Cardiac septum (tissue), 1 donor: Measurements from ENCODE around the gene TULP3. TPM values are rescaled to one million over a fixed set of nuclear protein-coding genes. Genes with fewer than 3 reads are reported as not detected.
"Not testable (repeated sequence)": the region's sequence is repeated elsewhere in the genome, so short reads cannot be mapped to it uniquely, and the experiment has no call there.

Source experiments
- DNase-seq: peaks from one replicate; pipeline ENCODE4 v3.0.0-alpha.2; 2020; ENCODE audit warnings: low spot score
- intact Hi-C: fragments of 100-400 bp; cut with DNase I; formaldehyde crosslinking; loops from one replicate; pipeline ENCODE4 v1.14.0; 2022
- long read RNA-seq: library from polyadenylated mRNA; unstranded; transcript quantifications from one replicate; pipeline ENCODE4 v2.0.0, GENCODE V29; 2021
- total RNA-seq: library from RNA; stranded (reverse); fragmentation: NEBNext Ultra II Directional; extraction: Animal tissue kit (Norgen Biotek cat#: 25700); gene quantifications from one replicate; pipeline ENCODE4 v1.2.1, GENCODE V29; 2021
- donor health status: DM: no; HTN: no; CAD: no.

The TULP3 gene, protein sequence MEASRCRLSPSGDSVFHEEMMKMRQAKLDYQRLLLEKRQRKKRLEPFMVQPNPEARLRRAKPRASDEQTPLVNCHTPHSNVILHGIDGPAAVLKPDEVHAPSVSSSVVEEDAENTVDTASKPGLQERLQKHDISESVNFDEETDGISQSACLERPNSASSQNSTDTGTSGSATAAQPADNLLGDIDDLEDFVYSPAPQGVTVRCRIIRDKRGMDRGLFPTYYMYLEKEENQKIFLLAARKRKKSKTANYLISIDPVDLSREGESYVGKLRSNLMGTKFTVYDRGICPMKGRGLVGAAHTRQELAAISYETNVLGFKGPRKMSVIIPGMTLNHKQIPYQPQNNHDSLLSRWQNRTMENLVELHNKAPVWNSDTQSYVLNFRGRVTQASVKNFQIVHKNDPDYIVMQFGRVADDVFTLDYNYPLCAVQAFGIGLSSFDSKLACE
- 6.2 TPM for total RNA-seq
- long read RNA-seq, partial matches to known transcripts, result 1 of 6 reads
- long read RNA-seq, other reads (novel, unspliced or antisense), result 2 of 6 reads

DNA sequence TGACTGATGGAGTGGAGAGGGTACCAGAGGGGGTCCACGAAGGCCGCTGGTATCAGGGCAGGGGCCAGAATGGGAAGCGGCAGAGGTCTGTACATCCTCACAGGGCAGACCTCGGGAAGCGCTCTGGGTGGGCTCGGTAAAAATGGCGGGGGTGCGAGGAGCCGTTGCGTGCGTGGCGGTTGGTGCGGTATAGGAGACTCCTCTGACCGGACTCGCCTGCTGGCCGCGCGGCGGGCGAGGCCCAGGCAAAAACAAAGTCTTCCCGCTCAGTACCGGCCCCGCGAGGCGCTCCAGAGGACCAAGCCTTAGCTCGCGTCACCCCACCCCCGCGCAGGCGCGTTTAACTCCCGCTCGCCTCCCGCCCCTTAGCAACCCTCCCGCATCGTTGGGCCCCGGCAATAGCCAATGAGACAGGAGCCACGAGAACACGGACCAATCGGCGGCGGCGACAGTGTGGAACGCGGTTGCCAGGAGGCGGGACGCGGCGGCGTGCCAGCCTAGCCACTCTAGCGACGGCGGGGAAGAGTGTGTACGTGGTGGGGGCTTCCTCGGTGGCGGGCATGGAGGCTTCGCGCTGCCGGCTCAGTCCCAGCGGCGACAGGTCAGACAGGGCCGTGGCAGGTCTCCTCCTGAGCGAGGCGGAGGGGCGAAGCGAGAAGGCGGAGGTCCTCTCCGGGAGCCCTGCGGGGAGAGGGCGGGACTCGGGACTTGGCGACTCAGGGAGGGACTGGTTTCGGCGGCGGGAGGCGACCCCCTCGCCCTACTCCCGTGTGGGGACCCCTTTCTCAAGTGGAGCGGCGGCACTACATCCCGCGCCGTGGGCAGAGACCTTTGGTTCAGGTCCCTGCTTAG is at the start of gene TULP3:
Gene TULP3 (plus strand): TSS at position 504 of the 852 bp plus-strand sequence. CDS start 57 bp downstream, at position 561.
- peak; percentile 99 for DNase-seq
- intact Hi-C loops, result loop anchor here (5.0 kb wide), 1 partner anchor 67 kb away; the partner anchor contains the start of gene TEAD4

DNA sequence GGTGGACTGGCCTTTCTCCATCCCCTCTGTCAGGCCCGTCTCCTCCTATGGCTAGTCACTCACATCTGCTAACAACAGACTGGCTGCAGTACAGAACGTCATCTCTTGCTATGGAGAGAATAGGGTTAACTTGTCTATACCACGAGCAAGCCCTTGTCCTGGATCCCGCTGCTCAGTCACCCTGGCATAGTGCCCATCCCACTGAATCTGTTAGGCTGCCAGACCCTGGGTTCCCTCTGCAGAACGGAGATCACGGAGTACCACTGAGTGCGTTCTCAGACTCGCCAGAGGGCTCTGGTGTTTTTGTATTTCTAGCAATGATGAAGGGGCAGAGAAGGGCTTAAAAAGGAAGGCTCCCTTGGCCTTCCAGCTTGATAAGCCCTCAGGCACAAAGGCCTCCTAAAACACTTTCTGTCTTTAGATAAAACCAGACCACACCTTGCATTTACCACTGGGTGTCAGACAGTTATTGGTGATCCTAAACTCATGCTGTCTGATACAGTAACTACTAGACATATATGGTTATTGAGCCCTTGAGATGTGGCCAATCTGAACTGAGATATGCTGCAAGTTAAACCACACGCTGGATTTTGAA is 49.5 kb upstream of the TULP3 start:
- no peak for DNase-seq
- intact Hi-C loops, result no loop called here

- intact Hi-C loops, result no loop called here
- DNase-seq, result no peak
Observed at GRCh38 chr12:2842948-2843347, 47.7 kb upstream of the TULP3 start.

DNA sequence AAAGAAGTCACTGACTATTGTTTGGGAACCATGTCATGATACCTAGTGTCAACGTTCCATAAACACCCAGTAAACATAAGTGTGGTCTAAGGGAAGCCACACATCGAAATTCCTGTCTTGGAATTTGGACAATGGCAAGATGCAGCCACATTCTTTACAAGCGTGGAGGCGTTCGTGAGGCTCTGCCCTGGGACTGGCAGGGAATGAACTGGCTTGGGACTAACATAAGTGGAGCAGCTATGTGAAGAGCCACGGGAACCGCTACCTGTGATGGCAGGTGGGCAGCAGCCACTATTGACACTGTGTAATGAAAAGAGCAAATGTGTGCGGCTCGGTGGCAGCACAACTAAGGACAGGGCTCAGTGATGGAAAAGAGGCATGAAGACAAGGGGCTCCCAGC is 45.9 kb upstream of the TULP3 start:
- intact Hi-C loops, result no loop called here
- no peak for DNase-seq

- no peak for DNase-seq
Observed at GRCh38 chr12:2845280-2845679, 45.4 kb upstream of the TULP3 start.

DNA sequence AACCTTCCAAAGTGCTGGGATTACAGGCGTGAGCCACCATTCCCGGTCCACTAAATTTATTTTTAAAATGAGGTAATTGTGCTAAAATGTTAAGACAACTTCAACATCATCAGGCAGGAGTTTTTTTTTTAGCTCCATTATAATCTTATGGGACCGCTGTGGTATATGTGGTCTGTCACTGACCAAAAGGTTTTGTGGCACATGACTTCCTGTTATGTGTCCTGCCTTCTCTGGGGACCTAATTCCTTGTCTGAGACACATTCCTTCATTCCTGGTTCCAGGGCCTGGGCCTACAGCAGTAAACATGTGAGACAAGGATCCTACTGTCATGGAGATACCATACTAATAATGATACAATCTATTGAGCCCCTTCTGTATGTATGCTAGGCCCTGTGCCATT is 38.8 kb upstream of the TULP3 start:
- no peak for DNase-seq
- intact Hi-C loops, result loop anchor here (2.0 kb wide), 1 partner anchor 189 kb away; no protein-coding TSS in a partner anchor

More at GRCh38 chr12:2845280-2845679, 45.4 kb upstream of the TULP3 start:
- intact Hi-C loops, result no loop called here

- intact Hi-C loops, result loop anchor here (2.0 kb wide), 1 partner anchor 187 kb away; no protein-coding TSS in a partner anchor
- peak; percentile 91 for DNase-seq
Observed at GRCh38 chr12:2853626-2854025, 37.1 kb upstream of the TULP3 start.

GRCh38 chr12:2854669-2855453 is 35.8 kb upstream of the TULP3 start:
- intact Hi-C loops, result no loop called here
- no peak for DNase-seq

DNA sequence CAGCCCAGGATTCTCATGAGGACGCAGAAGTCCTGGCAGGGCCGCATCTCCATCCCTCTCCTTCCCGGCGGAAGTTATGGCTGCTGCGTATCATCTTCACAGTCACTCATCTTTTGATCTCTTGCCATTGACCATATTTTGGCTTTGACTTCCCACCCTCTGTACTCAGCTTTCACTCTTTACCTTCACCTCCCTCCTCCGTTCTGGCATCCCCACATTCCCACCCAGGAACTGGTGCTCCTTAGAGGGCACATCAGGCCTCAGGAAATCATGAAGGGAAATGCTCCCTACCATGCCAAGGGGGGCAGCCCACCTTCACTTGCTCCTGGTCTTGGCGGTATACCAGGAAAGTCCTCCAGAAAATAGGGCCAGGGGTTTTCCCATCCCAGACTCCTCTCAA is 35.1 kb upstream of the TULP3 start:
- intact Hi-C loops, result no loop called here
- DNase-seq, result no peak

DNA sequence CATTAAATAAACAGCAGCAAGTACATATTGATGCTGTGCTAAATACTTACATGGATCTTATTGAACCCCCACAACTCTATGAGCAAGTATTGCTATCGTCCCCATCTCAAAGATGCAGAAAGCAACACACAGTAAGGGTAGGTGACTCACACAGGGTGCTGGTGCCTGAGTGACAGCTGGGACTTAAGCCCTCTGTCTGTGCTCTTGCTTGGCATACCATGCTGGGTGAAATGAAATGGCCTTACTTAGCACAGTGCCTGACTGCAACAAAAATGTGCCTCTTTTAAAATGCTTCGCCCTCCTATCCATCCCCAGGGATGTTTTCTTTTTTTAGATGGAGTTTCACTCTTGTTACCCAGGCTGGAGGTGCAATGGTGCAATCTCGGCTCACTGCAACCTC is 34.6 kb upstream of the TULP3 start:
- intact Hi-C loops, result no loop called here
- no peak for DNase-seq

GRCh38 chr12:2857021-2857431 is 33.7 kb upstream of the TULP3 start, which contains the start of gene TEX52:
Gene TEX52 (minus strand): TSS chr12:2857039. CDS start chr12:2857026, 13 bp downstream.
- DNase-seq, result no peak
- intact Hi-C loops, result no loop called here

GRCh38 chr12:2857576-2857975 is 33.1 kb upstream of the TULP3 start:
- DNase-seq, result no peak
- intact Hi-C loops, result no loop called here

DNA sequence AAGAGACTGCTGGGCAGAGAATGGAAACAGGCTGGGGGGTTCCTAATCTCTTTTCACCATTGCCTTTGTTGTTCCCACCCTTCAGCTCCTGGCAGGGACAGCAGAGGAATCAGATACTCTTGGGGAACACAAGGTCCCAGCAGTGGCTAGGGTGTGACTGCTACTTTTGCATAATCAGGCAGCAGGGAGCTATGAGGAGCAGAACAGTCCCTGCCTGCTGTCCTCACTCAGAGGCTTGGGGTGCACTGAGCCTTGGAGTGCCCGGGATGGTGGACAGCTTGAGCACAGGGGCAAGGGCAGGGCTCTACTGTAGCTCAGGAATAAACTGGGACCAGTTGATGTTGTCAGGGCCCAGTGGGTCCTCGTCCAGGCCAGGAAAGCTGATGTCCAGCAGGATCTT is 32.4 kb upstream of the TULP3 start:
- no peak for DNase-seq
- intact Hi-C loops, result no loop called here

GRCh38 chr12:2858944-2859421 is 31.7 kb upstream of the TULP3 start:
- intact Hi-C loops, result no loop called here
- DNase-seq, result no peak

GRCh38 chr12:2860170-2860569 is 30.5 kb upstream of the TULP3 start:
- intact Hi-C loops, result no loop called here
- no peak for DNase-seq

- intact Hi-C loops, result no loop called here
- DNase-seq, result no peak
Observed at GRCh38 chr12:2862876-2863275, 27.8 kb upstream of the TULP3 start.

DNA sequence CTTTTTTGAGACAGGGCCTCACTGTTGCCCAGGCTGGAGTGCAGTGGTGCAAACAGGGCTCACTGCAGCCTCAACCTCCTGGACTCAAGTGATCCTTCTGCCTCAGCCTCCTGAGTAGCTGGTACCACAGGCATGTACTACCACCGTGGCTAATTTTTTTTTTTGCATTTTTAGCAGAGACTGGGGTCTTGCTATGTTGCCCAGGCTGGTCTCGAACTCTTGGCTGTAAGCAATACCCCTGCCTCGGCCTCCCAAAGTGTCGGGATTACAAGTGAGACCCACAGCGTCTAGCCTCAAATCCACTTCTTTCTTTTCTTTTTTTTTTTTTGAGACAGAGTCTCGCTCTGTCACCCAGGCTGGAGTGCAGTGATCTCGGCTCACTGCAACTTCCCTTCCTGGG is 27.3 kb upstream of the TULP3 start:
- intact Hi-C loops, DNase-seq: not testable (repeated sequence)

GRCh38 chr12:2864198-2864597 is 26.5 kb upstream of the TULP3 start:
- intact Hi-C loops, result no loop called here
- no peak for DNase-seq
